GM12878 (cell line): ENCODE measurements around the gene ACADM.

Source experiments
- BCL11A ChIP-seq: IDR thresholded peaks from 2 replicates; pipeline ENCODE4 v1.6.1; 2011; ENCODE audit warnings: low read depth, low read length
- BHLHE40 ChIP-seq, 2 experiments: fragments of 450-650 bp in 1 of 2; IDR thresholded peaks; 2 replicates each; pipeline ENCODE4 v1.6.1; 2011 to 2017; ENCODE audit warnings: low read depth in 2 of 2, borderline replicate concordance in 1 of 2, improper control_type of control experiment in 1 of 2, low read length in 1 of 2, mild to moderate bottlenecking in 1 of 2
- CHD2 ChIP-seq: IDR thresholded peaks from 2 replicates; pipeline ENCODE4 v1.6.1; 2011; ENCODE audit warnings: low read depth, low read length, improper control_type of control experiment, borderline replicate concordance
- CTCF ChIP-seq, 3 experiments: IDR thresholded peaks in 2 of 3; conservative IDR thresholded peaks in 1 of 3; 2 replicates each; pipeline ENCODE4 v1.5.1; 2011; ENCODE audit warnings: low read depth in 3 of 3, low read length in 3 of 3, mild to moderate bottlenecking in 3 of 3, control low read depth in 2 of 3, moderate library complexity in 2 of 3, inconsistent platforms in 1 of 3, mixed read lengths in 1 of 3; ENCODE audit not compliant: control insufficient read depth in 2 of 3, insufficient read depth in 1 of 3; ENCODE audit errors: extremely low read depth in 1 of 3
- EGR1 ChIP-seq, 2 experiments: IDR thresholded peaks; 1 replicate in 1 of 2; 2 replicates in 1 of 2; pipeline ENCODE4 v1.6.1; 2011 to 2012; ENCODE audit warnings: low read depth in 2 of 2, low read length in 2 of 2, borderline replicate concordance in 1 of 2, mild to moderate bottlenecking in 1 of 2, moderate library complexity in 1 of 2
- EP300 ChIP-seq, 2 experiments: fragments of 150-350 bp in 1 of 2; IDR thresholded peaks; 2 replicates each; pipeline ENCODE4 v1.6.1; 2011 to 2012; ENCODE audit warnings: low read depth in 2 of 2, low read length in 2 of 2, borderline replicate concordance in 1 of 2, improper control_type of control experiment in 1 of 2, inconsistent platforms in 1 of 2; ENCODE audit not compliant: control insufficient read depth in 1 of 2
- EZH2 ChIP-seq: IDR thresholded peaks from 2 replicates; pipeline ENCODE4 v1.6.1; 2012; ENCODE audit warnings: low read depth, mild to moderate bottlenecking, control low read depth, inconsistent platforms, low read length, borderline replicate concordance; ENCODE audit not compliant: control insufficient read depth
- IRF4 ChIP-seq: IDR thresholded peaks from 2 replicates; pipeline ENCODE4 v1.6.1; 2011; ENCODE audit warnings: low read depth, low read length
- POLR2A ChIP-seq: IDR thresholded peaks from 2 replicates; pipeline ENCODE4 v1.6.1; 2011; ENCODE audit warnings: low read depth, mild to moderate bottlenecking, low read length
- POLR2AphosphoS2 ChIP-seq: IDR thresholded peaks from 2 replicates; pipeline ENCODE4 v1.6.1; 2011; ENCODE audit warnings: low read depth, mild to moderate bottlenecking, low read length, improper control_type of control experiment, moderate library complexity
- POU2F2 ChIP-seq: IDR thresholded peaks from 3 replicates; pipeline ENCODE4 v1.6.1; 2011; ENCODE audit warnings: low read depth, mild to moderate bottlenecking, low read length, borderline replicate concordance
- REST ChIP-seq: IDR thresholded peaks from 2 replicates; pipeline ENCODE4 v1.6.1; 2012; ENCODE audit warnings: mild to moderate bottlenecking, low read depth, low read length
- USF2 ChIP-seq: IDR thresholded peaks from 2 replicates; pipeline ENCODE4 v1.6.1; 2011; ENCODE audit warnings: low read depth, low read length, improper control_type of control experiment, borderline replicate concordance
- ZNF622 ChIP-seq: fragments of 450-650 bp; IDR thresholded peaks from 2 replicates; pipeline ENCODE4 v1.6.1; 2017; ENCODE audit warnings: mild to moderate bottlenecking, inconsistent platforms

GRCh38 chr1:75792091-75792490 lies 67.6 kb downstream of the ACADM start:
- TF ChIP-seq ZNF622 (no peak), USF2 (no peak), CTCF (IDR thresholded peaks at IDR 0.05 in 2 of 3, conservative IDR thresholded peaks at IDR 0.05 in 1 of 3; ENCODE audit: control insufficient read depth in 2 of 3, extremely low read depth in 1 of 3, insufficient read depth in 1 of 3, low read depth in 3 of 3, low read length in 3 of 3) (no peak), EGR1 (IDR thresholded peaks at IDR 0.05; ENCODE audit: borderline replicate concordance in 1 of 2, low read depth in 2 of 2, low read length in 2 of 2) (no peak), POLR2A (no peak), BCL11A (no peak), EZH2 (no peak), IRF4 (no peak), REST (no peak), POU2F2 (no peak), POLR2AphosphoS2 (no peak), BHLHE40 (IDR thresholded peaks at IDR 0.05; ENCODE audit: borderline replicate concordance in 1 of 2, low read depth in 2 of 2, low read length in 1 of 2) (no peak), CHD2 (no peak), EP300 (IDR thresholded peaks at IDR 0.05; ENCODE audit: borderline replicate concordance in 1 of 2, control insufficient read depth in 1 of 2, low read depth in 2 of 2, low read length in 2 of 2) (no peak)
